Thyroid gland (tissue), 4 donors: ENCODE results near the gene RABL3. TPM values are rescaled to one million over a fixed set of nuclear protein-coding genes. Genes with fewer than 3 reads are reported as not detected.

Experiments used
- DNase-seq, 2 donors: peaks; one replicate each; pipeline ENCODE4 v3.0.0-alpha.2; 2019
- H3K27ac ChIP-seq, 3 donors: fragments of 200-600 bp; sonication (generic); 1 replicate in 2 of 3; 2 replicates in 1 of 3; pipeline ENCODE4 v1.5.1; 2016 to 2019; ENCODE audit warnings: mild to moderate bottlenecking in 1 of 3, moderate library complexity in 1 of 3
- H3K27me3 ChIP-seq: fragments of 200-600 bp; sonication (generic); one replicate; pipeline ENCODE4 v1.5.1; 2019
- H3K36me3 ChIP-seq, 2 donors: fragments of 200-600 bp; sonication (generic); one replicate each; pipeline ENCODE4 v1.5.1; 2016 to 2019
- H3K4me1 ChIP-seq, 2 donors: fragments of 200-600 bp; sonication (generic); one replicate each; pipeline ENCODE4 v1.5.1; 2017 to 2019
- H3K4me3 ChIP-seq, 3 donors: fragments of 200-600 bp; sonication (generic); replicated peaks in 1 of 3; 1 replicate in 2 of 3; 2 replicates in 1 of 3; pipeline ENCODE4 v1.5.1; 2016; ENCODE audit warnings: mild to moderate bottlenecking in 1 of 3
- H3K9me3 ChIP-seq: fragments of 200-600 bp; sonication (generic); one replicate; pipeline ENCODE4 v1.5.1; 2017
- POLR2A ChIP-seq, 2 donors: fragments of 450-650 bp; IDR thresholded peaks; one replicate each; pipeline ENCODE4 v1.6.1; 2017; ENCODE audit warnings: antibody characterized with exemption in 2 of 2, mild to moderate bottlenecking in 2 of 2, moderate library complexity in 1 of 2
- WGBS, 2 donors: methylation state at CpG; one replicate each; pipeline ENCODE4 v1.1.5; 2017; 5-methylcytosine and 5-hydroxymethylcytosine counted together
- intact Hi-C: fragments of 100-400 bp; cut with DNase I; formaldehyde crosslinking; loops from one replicate; pipeline ENCODE4 v1.15.1; 2023
- total RNA-seq, 4 donors: library from RNA; depleted of rRNA; stranded (reverse); fragments of >200 nt; gene quantifications; one replicate each; pipeline ENCODE4 v1.2.3, GENCODE V29; 2016
- TF ChIP-seq, protein P1 (sequence below), 6 experiments: fragments of 200-600 bp in 3 of 6; fragments of 450-650 bp in 3 of 6; sonication (generic) in 3 of 6; IDR thresholded peaks; one replicate each; pipeline ENCODE4 v1.5.1; 2016 to 2019; ENCODE audit warnings: antibody characterized with exemption in 6 of 6, mild to moderate bottlenecking in 2 of 6, inconsistent platforms in 1 of 6, moderate library complexity in 1 of 6

The RABL3 gene
- total RNA-seq, 4 donors from 2014 or later: 24.3 to 59.5 (median 32.0) TPM

DNA sequence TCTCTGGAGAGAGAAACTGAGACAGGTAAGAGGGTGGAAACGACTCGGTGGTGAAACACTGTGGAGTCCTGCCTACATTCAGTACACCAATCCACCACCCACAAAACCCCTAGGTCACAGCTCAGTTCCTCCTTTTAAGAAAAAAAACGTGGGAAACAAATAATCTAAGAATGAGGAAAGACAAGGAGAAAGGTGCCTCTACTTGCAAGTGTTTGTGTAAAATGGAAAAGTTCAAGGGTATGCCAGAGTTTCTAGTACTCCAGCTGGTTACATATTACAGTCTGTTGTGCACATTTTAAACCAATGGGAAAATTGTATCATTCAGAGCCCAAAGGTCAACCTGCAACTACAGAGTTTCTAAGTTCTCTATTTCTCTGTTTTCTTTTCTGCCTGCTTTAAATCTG is 92.5 kb downstream of the RABL3 start:
- no peaks in the 10 kb centered on the region for H3K27me3 ChIP-seq
- 71 to 73% methylated on average over 3 of the region's 3 CpGs for WGBS, 2 donors
- peaks cover 5 to 14% of the 10 kb centered on the region in 2 donors for H3K4me1 ChIP-seq
- peaks cover 0 to 25% of the 10 kb centered on the region in 2 donors for H3K36me3 ChIP-seq
- H3K27ac ChIP-seq: no peak overlapping the region
- no peak overlapping the region for H3K4me3 ChIP-seq
- TF ChIP-seq POLR2A (IDR thresholded peaks at IDR 0.05): no peak
- TF ChIP-seq, protein P1, sequence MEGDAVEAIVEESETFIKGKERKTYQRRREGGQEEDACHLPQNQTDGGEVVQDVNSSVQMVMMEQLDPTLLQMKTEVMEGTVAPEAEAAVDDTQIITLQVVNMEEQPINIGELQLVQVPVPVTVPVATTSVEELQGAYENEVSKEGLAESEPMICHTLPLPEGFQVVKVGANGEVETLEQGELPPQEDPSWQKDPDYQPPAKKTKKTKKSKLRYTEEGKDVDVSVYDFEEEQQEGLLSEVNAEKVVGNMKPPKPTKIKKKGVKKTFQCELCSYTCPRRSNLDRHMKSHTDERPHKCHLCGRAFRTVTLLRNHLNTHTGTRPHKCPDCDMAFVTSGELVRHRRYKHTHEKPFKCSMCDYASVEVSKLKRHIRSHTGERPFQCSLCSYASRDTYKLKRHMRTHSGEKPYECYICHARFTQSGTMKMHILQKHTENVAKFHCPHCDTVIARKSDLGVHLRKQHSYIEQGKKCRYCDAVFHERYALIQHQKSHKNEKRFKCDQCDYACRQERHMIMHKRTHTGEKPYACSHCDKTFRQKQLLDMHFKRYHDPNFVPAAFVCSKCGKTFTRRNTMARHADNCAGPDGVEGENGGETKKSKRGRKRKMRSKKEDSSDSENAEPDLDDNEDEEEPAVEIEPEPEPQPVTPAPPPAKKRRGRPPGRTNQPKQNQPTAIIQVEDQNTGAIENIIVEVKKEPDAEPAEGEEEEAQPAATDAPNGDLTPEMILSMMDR (IDR thresholded peaks at IDR 0.05): no peak
- intact Hi-C loops: no loop called here
- no peaks in the 10 kb centered on the region for H3K9me3 ChIP-seq
- DNase-seq: no peak

DNA sequence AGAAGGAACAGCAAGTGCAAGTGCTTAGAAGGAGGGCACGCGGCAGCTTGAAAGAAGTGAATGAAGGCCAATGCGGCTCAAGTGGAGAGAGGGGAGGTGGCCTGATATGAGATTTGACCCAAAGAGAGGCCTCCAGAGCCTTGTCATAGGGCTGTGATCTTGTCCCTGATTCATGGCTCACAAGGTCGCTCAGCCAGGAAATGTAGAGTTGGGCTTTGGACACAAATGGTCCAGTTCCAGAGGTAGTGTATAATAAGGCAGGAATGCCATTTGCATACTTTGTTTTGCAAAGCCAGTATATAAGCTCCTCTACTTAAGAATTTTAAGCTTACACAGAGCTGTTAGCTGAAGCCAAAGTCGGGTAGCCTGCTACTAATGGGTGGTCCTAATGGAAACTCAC is 94.0 kb downstream of the RABL3 start:
- Histone ChIP-seq H3K9me3 (no peaks in the 10 kb centered on the region), H3K27ac (no peak overlapping the region), H3K36me3 (peaks cover 0 to 25% of the 10 kb centered on the region in 2 donors), H3K4me3 (no peak overlapping the region), H3K4me1 (peaks cover 1 to 9% of the 10 kb centered on the region in 2 donors), H3K27me3 (no peaks in the 10 kb centered on the region)
- no peak for TF ChIP-seq POLR2A (IDR thresholded peaks at IDR 0.05)
- TF ChIP-seq, protein P1 (IDR thresholded peaks at IDR 0.05): no peak
- 85 to 92% methylated on average over 5 of the region's 5 CpGs for WGBS, 2 donors
- intact Hi-C loops: no loop called here
- no peak for DNase-seq

DNA sequence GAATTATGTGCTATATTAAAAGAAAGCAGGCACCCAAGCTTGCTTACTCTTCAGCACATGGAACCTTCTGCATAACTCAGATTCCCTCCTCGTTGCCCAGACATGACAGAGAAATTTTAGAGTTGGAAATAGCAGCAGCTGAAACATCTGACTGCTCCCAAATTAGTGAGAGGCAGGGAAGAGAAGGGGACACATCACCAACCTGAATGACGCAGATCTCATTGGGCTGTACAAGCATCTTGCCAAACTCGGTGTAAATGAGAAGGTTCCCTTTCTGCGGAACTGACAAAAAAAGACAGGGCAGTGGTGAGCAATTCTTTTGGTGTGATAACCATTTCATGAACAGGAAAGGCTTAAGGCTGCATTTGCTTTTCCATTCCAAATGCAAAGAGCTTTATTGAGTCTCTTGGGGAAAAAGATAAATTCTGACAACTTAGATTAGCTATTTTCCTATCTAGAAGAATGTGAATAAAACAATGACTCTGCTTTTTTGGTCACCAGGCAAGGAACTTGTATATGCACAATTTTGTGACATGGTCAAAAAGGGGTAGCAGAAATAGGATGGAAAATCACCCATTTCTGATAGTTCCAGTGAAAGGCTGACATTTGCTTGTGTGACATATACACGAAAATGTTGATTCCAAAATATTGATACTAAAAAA is 95.4 kb downstream of the RABL3 start:
- H3K36me3 ChIP-seq: peaks cover 0 to 29% of the 10 kb centered on the region in 2 donors
- no peak overlapping the region for H3K4me3 ChIP-seq
- no peak for DNase-seq
- WGBS, 2 donors: 90% methylated on average over 5 of the region's 5 CpGs
- H3K27me3 ChIP-seq: no peaks in the 10 kb centered on the region
- TF ChIP-seq POLR2A (IDR thresholded peaks at IDR 0.05): no peak
- TF ChIP-seq, protein P1 (IDR thresholded peaks at IDR 0.05): no peak
- peaks cover 0 to 6% of the 10 kb centered on the region in 2 donors for H3K4me1 ChIP-seq
- H3K27ac ChIP-seq: no peak overlapping the region
- intact Hi-C loops: no loop called here
- no peaks in the 10 kb centered on the region for H3K9me3 ChIP-seq

DNA sequence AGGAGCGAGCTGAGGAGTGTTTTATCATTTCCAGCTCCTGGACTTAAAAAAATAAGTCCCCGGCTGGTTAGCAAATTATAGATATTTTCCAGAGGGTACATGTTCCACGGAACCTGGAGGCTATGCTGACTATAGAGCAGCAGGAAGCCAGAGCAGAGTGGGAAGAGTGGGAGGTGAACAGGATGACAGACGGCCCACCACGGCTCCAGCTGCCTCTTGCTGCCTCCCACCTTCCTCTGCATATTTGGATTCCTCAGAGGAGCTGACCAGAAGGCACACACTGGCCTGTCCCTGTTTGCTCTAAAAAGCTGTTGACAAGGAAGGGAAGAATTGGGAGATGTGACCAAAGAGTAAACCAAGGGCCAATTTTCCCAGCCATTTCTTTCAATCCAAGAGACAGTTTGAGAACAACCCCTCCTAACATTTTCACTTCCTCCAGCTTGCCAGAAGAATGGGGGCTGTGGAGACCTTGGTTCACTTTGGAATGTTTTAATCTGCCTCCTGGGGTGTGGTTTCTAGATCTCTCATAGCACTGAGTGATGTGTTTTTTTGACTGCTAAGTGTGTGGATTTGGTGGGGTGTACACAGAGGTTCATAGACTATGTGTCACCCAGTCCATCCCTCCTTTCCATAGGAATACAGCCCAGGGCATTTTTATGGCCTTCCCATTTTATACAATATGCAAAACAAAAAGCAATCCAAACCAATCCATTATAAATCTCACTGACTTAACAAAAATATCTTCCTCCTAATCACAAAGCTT is 97.1 kb downstream of the RABL3 start:
- no peak overlapping the region for H3K4me3 ChIP-seq

More for the DNA sequence above, 97.1 kb downstream of the RABL3 start:
- no peaks in the 10 kb centered on the region for H3K4me1 ChIP-seq
- intact Hi-C loops: no loop called here
- TF ChIP-seq POLR2A (IDR thresholded peaks at IDR 0.05): no peak
- TF ChIP-seq, protein P1 (IDR thresholded peaks at IDR 0.05): no peak
- H3K36me3 ChIP-seq: peaks cover 0 to 34% of the 10 kb centered on the region in 2 donors
- no peaks in the 10 kb centered on the region for H3K9me3 ChIP-seq
- H3K27ac ChIP-seq: no peak overlapping the region
- no peaks in the 10 kb centered on the region for H3K27me3 ChIP-seq
- no peak for DNase-seq
- 54 to 59% methylated on average over 5 of the region's 5 CpGs for WGBS, 2 donors
